DMS153 (cell line): ENCODE results near the gene LMBR1L.
A peak's percentile ranks its signal among the peaks of the same experiment; 100 is the strongest.
"Not testable (repeated sequence)": the region's sequence is repeated elsewhere in the genome, so short reads cannot be mapped to it uniquely, and the experiment has no call there.

ENCODE experiments used
- DNase-seq: peaks from one replicate; lab custom pipeline; 2025; lab: John Stamatoyannopoulos, UW

The LMBR1L gene

DNA sequence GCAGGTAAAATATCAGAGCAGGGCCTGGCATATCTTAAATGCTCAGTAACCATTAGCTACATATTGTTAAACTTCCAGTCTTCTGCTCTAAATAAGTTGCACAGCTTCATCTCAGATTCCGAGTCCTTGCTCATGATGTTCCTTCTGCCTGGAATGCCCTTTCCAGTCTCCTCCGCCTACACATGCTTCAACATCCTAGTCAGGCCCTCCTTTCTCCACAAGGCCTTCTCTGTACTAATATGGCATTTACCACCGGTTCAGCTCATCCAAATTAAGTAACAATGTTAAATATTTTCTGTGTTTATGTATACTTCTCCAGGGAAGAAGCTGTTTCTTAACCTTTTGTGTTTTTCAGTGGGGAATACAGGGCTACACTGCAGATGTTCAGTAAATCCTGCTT is 24.5 kb downstream of the LMBR1L start:
- no peak for DNase-seq

DNA sequence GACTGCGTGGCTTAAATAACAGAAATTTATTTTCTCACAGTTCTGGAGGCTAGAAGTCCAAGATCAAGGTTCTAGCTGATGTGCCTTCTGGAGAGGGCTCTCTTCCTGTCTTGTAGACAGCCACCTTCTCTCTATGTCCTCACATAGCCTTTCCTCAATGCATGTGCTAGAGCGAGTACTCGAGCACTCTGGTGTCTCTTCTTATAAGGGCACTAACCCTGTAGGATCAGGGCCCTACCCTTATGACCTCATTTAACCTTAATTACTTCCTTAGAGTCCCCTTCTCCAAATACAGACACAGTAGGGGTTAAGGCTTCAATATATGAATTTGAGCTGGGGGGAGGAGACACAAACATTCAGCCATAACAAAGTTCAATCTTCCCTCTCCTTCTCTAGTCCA is 26.2 kb downstream of the LMBR1L start:
- DNase-seq: no peak

DNA sequence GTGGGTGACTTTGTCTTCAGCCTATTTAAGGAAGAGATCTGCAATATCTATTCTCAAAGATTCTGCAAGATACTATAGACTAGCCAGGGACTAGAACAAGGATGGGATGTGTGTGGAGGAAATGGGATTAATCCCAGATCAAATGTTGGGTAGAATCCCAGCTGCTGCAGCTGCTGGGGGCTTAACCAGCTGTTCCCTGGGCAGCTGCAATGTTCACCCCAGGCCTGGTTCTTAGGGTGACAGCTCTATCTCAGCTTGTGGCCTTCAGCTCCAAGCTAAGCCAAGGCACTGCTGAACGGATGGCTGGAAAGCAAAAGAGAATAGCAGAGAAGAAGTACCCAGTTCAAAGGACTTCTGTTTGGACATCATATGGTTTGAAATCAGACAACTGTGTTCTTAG is 30.9 kb downstream of the LMBR1L start:
- DNase-seq: no peak

DNA sequence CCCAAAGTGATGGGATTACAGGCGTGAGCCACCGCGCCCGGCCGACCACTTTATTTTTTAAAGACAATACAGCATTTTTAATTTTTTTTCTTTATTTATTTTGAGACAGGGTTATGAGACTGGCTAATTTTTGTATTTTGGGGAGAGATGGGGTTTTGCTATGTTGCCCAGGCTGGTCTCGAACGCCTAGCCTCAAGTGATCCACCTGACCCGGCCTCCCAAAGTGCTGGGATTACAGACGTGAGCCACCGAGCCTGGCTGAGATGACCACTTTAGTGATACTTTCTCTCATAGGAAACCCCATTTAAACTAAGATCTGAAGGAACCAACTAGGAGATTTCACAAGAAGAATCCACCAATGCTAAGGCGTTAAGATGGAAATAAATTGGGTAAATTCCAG is 39.7 kb downstream of the LMBR1L start:
- DNase-seq: no peak

DNA sequence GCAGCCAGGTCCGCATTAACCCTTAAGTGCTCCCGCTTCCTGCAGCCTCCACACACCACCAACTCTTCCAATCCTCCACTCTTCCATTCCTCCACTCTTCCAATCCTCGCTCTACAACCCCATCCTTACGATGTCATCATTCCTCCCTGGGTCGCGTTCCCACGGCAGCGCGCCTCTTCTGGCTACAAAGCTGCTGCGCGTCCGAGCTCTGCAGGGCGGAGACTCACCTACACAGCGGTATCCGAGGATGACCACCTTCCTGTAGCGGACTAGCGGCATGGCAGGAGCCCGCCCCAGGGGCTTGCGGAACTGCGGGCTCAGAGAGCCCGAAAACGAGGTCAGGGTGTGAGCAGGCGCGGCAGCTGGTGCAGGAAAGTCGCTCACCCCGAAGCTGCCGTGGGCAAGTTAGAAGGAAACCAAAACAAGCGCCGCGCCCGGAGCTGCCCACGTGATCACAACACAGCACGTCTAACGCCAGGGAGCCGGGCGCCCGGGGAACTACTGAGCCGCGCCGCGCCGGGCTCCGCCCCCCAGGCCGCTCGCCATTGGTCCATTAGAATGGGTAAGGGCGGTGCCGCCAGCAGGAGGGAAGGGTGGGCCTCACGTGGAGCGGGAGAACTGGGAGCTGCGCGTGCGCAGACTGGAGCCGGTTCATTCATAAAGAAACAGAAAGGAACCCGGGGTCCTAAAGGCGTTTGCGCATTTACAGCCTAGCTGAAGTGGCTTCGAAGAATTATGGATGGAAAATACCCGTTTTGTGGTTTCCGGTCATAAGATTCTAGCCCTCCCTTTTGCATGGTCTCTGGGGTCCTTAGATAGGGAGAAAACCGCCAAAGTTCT is 40.9 kb downstream of the LMBR1L start, which contains the start of gene RHEBL1:
Gene RHEBL1, minus strand, starts transcription at position 473 of the 840 bp plus-strand sequence. Its CDS starts 194 bp downstream, at position 279.
- DNase-seq: peak; percentile 95

DNA sequence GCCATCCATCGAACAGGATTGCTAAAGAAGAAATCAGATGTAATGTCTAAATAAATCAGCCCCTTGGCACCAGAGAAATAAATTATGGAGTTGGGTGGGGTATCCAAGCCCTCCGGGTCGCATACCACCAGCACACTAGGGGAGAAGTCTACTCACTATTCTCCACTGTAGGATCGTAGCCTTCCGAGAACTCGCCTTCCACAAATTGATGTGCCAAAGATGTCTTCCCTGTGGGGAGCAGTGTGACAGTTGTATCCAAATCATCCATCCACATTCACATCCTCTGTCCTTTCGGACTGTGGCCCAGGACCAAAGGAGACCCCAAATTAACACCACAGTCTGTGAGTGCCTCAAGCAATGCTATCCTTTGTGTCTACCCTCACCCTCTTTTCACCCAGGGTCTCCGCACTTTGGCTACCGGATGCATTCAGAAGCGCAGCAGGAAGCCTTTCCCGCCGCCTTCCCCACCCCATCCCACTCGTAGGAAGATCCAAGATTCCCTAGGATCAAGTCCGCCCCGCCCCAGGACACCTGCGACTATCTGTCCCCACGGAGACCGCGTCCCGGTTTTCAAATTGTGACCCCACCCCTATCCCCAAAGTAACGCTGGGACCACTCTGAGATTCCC is 41.7 kb downstream of the LMBR1L start:
- DNase-seq: no peak

DNA sequence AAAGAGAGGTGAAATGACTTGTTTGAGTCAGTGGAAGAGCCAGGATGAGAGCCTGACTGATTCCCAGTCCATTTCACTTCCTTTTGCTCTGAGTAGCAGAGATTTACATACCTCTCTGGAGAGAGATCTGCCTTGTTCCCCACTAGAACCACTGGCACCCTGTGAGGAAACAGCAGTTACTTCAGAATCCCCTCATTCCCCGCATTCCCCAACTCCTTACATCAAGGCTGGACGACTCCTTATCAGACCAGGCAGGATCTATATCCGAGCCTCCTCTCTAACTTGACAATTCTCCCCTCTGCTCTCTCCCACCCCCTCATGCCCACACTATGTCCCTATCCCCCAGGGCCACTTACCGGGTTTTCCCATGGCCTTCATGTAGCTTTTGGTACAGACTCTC is 44.5 kb downstream of the LMBR1L start:
- DNase-seq: no peak

DNA sequence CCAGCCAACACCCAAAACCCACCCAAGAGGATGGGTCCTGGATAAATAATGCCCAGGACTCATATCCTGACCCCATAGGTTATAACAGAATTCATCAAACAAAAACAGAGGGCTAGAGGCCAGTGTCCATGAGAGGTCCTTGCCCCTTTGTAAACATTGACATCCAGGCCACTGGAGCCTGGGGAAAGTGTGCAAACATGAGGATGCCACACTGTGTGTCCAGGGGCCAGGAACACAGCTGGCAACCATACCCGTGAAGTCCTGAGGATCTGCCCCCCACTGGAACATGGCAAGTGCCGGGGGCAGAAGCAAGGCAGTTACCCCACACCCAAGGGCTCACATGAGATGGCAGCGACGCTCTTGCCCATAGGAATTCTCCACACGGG is 45.9 kb downstream of the LMBR1L start:
- DNase-seq: no peak

DNA sequence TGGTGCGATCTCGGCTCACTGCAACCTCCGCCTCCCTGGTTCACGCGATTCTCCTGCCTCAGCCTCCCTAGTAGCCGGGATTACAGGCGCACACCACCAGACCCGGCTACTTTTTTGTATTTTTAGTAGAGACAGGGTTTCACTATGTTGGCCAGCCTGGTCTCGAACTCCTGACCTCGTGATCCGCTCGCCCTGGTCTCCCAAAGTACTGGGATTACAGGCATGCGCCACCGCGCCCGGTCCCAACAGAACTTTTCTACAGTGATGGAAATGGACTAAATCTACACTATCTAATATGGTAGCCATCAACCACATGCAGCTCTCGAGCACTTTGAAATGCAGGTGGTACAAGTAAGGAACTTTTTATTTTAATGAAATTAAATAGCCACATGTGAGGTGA is 48.7 kb downstream of the LMBR1L start:
- DNase-seq: not testable (repeated sequence)

DNA sequence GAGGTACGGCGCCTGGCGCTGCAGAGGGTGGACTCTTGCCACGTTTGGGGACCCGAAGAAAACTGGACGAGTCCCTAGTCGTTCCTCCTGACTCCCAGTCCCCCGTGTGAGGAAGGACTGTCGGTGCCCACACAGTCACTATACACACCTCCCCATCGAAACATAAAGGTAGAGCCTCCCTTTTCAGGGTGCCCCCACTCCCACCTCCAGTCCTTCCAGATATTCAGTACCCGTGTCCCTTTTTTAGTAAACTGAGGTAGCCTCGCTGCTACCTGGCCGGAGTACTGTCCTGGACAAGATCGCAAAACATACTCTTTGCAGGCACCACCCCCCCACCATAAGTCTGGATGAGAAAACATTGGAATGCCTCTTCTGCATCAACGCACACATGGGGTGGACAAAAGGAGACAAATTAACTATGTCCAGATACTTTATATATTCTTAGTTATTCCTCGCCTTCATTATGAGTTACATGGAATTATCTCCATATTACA is 49.4 kb downstream of the LMBR1L start:
- no peak for DNase-seq

DNA sequence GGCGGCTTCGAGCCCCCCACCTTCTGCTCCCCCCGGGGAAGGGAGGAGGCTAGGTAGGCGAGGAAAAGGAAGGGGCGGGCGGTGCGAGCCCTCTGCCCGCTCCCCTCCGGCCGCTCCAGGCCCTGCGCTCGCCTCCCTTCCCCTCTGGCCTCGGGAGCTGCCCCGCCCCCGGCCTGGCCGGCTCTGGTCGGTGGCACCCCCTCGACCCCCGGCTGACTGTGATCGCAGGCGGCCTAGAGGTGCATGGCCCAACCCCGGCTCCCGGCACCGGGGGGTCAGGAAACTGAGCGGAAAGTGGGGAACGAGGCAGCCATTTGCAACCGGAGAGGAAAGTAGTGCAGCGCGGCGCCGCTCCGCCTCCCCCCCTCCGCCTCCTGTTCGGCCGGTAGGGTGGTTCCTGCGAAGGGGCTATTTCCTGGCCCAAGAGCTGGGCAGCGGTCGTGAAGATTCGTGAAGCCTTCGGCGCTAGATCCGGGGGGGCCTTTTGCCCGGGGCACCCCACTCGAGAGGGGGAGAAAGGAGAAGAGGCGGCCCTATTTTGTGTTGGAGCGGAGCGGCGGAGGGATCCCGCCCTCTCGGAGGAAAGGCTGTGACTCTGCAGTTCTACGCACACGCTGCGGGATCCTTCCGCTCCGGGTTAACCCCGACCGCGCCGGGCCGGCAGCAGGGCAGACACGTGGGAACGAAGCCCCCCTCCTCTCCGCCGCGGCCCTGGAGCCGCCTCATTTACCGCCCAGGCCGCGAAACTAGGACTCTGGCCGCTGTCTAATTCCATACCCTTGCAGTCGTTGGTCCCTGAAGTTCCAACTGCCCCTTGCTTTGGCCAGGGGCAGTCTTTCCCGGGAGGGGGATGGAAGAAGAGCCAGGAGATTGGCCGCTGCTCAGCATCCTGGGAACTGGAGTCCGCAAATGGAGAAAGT is 50.1 kb downstream of the LMBR1L start, which contains the start of gene KMT2D:
Gene KMT2D, minus strand, starts transcription at position 558 of the 920 bp plus-strand sequence. CDS start 5,470 bp downstream, outside the sequence.
- peak; percentile 84 for DNase-seq

DNA sequence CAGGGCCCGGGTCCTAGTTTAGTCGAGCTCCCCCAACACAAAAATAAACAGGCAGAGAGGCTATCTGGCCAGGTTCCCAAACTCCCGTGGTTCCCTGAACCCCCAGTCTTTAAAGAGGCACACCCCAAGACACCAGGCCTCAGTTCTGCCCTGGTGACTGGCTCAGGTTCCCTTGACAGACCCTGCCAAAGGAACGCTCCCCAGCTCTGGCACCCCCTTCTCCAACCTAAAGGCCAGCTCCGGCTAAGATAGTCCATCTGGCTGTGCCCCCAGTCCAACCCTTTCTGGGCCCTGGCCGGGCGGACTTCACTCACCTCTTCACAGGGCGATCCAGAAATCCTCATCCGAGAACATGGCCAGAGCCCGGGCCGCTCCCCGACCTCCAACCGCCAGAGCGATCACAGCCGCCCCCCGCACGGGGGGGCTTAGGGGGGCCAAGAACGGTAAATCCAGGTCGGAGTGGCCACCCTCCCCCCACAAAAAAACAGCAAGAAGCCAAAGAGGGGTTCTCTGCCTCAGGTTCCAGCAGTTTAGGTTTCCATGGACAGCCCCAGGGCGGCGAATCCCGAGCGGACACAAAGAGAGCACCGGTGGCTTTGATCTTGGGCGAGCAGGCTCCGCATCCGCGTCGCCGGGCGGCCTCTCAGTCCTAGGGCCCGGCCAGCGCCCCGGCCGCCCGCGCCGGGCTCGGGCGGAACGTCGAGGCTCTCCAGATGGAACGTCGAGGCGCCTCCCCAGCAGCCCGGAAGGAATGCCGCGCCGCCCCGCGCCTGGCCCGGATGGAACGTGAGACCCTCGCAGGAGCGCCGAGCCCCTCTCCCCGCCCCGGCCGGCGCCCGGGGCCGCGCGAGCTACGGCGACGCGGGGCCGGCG is 51.1 kb downstream of the LMBR1L start:
- DNase-seq: no peak

DNA sequence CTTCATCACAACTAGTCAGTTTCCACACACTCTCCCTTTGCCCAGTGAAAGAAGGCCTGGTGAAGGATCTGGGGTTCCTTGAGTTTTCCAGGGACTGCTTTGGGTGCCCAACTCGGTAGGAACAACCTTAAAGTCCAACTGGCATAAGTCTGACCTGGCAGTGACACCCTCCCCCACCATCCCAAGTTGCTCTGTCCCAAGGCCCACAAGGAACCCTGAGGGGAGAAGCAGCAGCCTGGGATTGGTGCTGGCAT is 51.7 kb downstream of the LMBR1L start:
- DNase-seq: no peak

DNA sequence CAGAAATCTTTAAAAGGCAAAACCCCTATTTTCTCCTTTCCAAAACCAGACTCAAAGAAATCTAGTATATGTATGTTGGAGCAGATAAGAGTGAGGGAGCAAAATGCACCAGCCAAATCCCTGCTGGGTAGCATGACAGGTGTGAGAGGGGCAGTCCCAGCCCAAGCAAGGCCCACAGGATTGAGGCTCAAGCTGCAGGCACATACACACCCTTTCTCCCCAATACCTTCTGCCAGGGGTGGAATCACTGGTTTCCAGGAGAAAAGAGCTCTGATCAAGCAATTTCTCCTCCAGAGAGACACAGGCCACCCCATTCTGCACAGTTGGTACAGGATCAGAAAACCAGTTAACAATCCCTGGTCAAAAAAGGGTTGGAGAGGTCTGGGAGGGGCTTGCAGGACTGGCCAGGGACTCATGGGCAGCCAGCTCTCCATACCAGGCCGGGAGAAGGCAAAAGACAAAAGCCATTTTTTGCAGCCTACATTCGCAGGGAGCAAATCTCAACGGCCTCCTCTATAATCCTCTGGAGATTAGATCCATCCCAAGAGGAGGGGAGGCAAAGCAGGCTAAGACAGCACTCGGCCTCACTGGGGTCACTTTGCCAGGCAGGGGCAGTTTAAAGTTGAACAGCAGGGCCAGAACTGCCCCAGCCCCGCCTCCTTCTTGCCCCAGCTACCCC is 52.1 kb downstream of the LMBR1L start:
- no peak for DNase-seq

DNA sequence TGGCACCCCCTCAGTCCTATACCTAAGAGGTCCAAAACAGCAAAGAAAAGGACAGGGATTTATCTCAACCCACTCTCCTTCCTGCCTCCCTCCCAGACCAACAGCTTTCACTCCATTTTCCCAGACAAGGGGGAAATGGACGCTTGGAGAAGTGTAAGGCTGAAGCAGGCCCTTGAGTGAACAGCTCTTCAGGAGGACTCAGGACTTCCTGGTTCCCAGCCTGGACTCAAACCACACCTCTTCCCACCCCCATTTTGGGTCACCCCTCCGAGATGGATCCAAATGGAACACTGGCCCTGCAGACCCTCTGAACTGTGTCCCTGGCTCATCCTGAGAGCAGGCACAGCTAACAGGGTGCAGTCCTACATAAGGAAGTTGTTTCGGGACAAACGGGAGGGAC is 52.8 kb downstream of the LMBR1L start:
- DNase-seq: no peak

DNA sequence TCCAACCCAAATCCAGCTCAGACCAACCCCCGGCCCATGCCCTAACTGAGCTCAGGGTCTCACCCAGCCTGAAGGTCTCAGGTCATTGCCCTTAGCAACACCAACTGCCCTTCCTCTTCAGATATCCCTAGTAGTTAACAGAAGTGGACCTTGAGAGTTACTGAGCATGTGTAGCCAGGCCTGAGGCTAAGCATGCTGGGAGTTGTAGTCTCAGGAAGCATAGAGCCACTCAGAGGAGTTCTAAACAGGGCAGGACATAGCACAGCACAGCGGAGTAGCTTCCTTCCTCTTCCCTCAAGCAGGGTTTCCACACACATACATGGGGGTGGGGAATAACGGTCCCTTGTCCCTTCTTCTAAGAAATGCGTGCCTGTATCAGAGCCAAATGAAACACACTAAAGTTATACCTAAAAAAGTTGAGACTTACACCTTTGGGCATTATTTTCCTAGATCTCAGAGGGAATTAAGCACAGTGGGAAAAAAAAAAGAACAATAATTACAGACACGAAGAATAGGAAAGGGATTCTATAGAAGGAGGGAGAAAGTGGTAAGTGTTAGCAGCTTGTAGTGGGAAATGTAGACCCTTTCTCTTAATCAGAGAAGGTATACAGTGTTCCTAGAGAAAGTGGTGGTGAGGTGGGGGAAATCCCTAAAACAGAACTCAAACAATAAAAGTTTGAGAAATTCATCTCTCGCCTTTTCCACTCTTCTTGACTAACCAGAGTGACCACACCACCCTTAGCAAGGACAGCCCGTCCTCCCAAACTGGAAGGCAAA is 54.5 kb downstream of the LMBR1L start:
- peak; percentile 23 for DNase-seq

DNA sequence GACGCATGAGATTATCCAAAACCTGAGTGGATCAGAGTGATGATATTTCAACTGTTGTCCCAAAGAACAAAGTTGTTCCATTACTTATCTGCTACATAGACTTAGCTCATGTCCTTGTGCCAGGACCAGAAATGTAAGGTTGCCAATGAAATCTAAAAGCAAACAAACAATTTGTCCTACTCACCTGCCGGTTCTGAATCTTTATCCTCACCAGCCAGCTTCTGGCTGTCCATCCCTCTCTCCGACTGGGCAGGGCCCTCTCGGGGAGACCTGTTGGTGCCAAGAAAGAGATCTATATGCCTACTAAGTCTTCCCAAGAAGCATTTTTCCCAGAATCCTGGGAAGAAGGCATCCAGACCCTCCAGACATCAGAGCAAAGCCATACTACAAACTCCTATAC is 55.6 kb downstream of the LMBR1L start:
- no peak for DNase-seq

DNA sequence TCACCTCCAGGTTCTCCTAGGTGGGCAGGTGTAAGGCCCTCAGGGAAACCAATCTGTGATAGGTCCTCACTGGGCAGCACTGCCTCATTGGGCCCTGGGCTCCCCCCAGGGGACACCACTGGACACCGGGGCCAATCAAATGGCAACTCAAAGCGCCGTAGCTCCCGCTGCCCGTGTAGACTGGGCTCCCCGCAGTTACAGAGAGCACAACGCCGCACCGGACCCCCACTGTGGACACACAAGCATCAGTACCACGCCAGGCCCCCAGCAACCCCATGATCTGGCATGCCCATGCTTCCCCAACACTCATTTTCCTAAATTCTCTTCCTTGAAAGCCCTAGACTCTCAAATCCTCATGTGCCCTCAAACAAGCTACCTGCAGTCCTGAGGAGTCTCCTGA is 56.1 kb downstream of the LMBR1L start:
- DNase-seq: no peak

DNA sequence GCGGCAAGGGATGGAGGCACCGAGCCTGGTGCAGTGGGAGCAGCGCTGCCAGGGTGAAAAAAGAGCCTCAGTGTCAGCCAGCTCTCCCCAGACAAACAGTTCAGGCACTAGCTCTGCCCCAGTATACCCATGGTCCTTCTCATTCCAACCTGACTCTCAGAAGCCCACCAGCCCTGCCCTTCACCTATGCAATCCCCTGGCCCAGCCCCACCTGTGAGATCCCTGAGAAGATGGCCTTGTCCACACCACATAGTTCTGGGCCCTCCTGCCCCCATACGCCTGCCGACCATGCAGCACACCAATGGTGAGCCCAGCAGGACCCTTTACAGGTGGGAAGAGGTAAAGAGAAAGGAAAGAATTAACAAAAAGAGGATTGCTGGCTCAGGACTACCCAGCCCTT is 56.6 kb downstream of the LMBR1L start:
- no peak for DNase-seq
